Astrocyte (in vitro differentiated cells and primary cell): ENCODE measurements around the gene PLK2.

Experiments used
- EZH2 ChIP-seq: IDR thresholded peaks from 2 replicates; pipeline ENCODE4 v1.6.1; 2012; ENCODE audit warnings: mild to moderate bottlenecking, low read length, inconsistent platforms; ENCODE audit not compliant: insufficient read depth
- TF ChIP-seq, protein P1 (sequence below): IDR thresholded peaks from 2 replicates; pipeline ENCODE4 v1.5.1; 2011; ENCODE audit warnings: low read depth, mild to moderate bottlenecking, inconsistent platforms, low read length, moderate library complexity; ENCODE audit not compliant: insufficient read depth

DNA sequence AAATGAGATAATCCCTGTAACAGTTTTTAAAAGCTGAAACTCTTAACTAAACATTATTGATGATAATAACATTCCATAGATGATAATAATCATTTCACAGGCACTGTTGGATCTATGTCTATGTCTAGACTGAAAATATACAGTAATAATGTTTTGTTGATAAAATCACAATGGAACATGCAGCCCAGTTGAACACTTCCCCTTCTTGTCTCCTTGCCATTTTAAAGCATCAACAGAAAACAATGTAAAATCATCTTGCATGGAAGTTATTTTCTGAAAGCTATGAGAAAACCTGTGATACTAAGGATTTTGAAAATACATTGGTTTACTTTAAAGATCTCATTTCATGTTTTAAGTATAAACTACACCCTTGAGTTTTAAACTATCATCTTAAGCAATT, 33.3 kb upstream of the PLK2 start:
- TF ChIP-seq EZH2 = no peak
- TF ChIP-seq, protein P1, sequence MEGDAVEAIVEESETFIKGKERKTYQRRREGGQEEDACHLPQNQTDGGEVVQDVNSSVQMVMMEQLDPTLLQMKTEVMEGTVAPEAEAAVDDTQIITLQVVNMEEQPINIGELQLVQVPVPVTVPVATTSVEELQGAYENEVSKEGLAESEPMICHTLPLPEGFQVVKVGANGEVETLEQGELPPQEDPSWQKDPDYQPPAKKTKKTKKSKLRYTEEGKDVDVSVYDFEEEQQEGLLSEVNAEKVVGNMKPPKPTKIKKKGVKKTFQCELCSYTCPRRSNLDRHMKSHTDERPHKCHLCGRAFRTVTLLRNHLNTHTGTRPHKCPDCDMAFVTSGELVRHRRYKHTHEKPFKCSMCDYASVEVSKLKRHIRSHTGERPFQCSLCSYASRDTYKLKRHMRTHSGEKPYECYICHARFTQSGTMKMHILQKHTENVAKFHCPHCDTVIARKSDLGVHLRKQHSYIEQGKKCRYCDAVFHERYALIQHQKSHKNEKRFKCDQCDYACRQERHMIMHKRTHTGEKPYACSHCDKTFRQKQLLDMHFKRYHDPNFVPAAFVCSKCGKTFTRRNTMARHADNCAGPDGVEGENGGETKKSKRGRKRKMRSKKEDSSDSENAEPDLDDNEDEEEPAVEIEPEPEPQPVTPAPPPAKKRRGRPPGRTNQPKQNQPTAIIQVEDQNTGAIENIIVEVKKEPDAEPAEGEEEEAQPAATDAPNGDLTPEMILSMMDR = no peak
